Testis (tissue), 2 donors: ENCODE results near the gene RYR3.

Experiments used
- POLR2A ChIP-seq: fragments of 450-650 bp; IDR thresholded peaks from one replicate; pipeline ENCODE4 v1.6.1; 2017; ENCODE audit warnings: antibody characterized with exemption, mild to moderate bottlenecking, moderate library complexity
- TF ChIP-seq, protein P1 (sequence below), 3 experiments: fragments of 450-650 bp in 2 of 3; fragments of 200-600 bp in 1 of 3; sonication (generic) in 1 of 3; IDR thresholded peaks; one replicate each; pipeline ENCODE4 v1.5.1; 2016 to 2019; ENCODE audit warnings: antibody characterized with exemption in 3 of 3, mild to moderate bottlenecking in 2 of 3, moderate library complexity in 1 of 3

DNA sequence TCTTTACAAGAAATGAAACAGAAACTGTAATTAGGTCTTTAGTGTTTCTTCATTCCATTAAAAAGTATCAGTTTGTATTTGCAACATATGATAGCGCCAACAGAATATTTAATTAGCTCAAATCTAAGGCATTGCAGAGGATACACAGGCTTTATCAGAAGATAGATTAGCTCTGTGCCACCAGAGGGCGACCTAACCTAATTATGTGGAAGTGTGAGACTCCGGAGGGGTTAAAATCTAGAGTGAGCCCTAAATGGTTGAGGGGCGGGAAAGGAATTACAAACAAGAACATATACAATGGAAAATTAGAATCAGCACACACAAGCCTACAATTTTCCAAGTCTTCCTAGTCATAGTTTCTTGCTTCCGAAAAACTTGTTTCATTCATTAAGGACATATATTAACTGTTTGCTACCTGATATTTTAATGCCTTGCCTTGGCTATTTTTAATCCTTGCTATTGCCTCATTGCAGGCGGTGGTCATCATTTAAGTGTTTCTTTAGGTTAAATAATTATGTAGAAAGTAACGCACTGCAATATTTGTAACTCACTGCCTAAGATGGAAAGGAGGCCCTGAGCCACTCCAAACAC lies 18.0 kb upstream of the RYR3 start:
- TF ChIP-seq, protein P1, sequence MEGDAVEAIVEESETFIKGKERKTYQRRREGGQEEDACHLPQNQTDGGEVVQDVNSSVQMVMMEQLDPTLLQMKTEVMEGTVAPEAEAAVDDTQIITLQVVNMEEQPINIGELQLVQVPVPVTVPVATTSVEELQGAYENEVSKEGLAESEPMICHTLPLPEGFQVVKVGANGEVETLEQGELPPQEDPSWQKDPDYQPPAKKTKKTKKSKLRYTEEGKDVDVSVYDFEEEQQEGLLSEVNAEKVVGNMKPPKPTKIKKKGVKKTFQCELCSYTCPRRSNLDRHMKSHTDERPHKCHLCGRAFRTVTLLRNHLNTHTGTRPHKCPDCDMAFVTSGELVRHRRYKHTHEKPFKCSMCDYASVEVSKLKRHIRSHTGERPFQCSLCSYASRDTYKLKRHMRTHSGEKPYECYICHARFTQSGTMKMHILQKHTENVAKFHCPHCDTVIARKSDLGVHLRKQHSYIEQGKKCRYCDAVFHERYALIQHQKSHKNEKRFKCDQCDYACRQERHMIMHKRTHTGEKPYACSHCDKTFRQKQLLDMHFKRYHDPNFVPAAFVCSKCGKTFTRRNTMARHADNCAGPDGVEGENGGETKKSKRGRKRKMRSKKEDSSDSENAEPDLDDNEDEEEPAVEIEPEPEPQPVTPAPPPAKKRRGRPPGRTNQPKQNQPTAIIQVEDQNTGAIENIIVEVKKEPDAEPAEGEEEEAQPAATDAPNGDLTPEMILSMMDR (IDR thresholded peaks at IDR 0.05) = peak; percentile 25 to 68 (median 67)
- no peak for TF ChIP-seq POLR2A
